ENCODE data around the gene ELAPOR1. TPM values are rescaled to one million over a fixed set of nuclear protein-coding genes. Genes with fewer than 3 reads are reported as not detected.
A peak's percentile ranks its signal among the peaks of the same experiment; 100 is the strongest.

Gene ELAPOR1
- total RNA-seq, 4 donors from 2014 or later: 0.40 to 14.8 (median 0.53) TPM

- WGBS, 2 donors: 73 to 84% methylated on average over 1 of the region's 1 CpG
- intact Hi-C loops (cut with DNase I): loop anchor here (10.0 kb wide), 1 partner anchor 50 kb away; the partner anchor contains the start of gene WDR47
- TF ChIP-seq POLR2A (IDR thresholded peaks at IDR 0.05) (no peak), CTCF (IDR thresholded peaks at IDR 0.05) (no peak)
- Histone ChIP-seq H3K9me3 (no peaks in the 10 kb centered on the region), H3K27me3 (no peaks in the 10 kb centered on the region), H3K4me1 (peaks cover 14 to 76% (median 18%) of the 10 kb centered on the region in 3 donors), H3K4me3 (no peak overlapping the region), H3K27ac (peak overlapping the region; percentile 18 to 97 (median 66)), H3K36me3 (peaks cover 4 to 29% (median 5%) of the 10 kb centered on the region in 3 donors)
- DNase-seq: no peak
These were observed 19.0 kb upstream of the ELAPOR1 start for GRCh38 chr1:109094871-109095270.

GRCh38 chr1:109095631-109096030, 18.3 kb upstream of the ELAPOR1 start:
- peaks cover 4 to 29% (median 5%) of the 10 kb centered on the region in 3 donors for H3K36me3 ChIP-seq
- TF ChIP-seq POLR2A (IDR thresholded peaks at IDR 0.05): no peak
- no peak for TF ChIP-seq CTCF (IDR thresholded peaks at IDR 0.05)
- no peaks in the 10 kb centered on the region for H3K27me3 ChIP-seq
- intact Hi-C loops (cut with DNase I): loop anchor here (10.0 kb wide), 1 partner anchor 51 kb away; the partner anchor contains the start of gene WDR47
- H3K9me3 ChIP-seq: no peaks in the 10 kb centered on the region
- H3K4me3 ChIP-seq: no peak overlapping the region
- H3K4me1 ChIP-seq: peaks cover 9 to 71% (median 17%) of the 10 kb centered on the region in 3 donors
- H3K27ac ChIP-seq: peak overlapping the region; percentile 1 to 97 (median 75)
- 91 to 100% methylated on average over 1 of the region's 1 CpG for whole genome bisulfite sequencing, 2 donors
- DNase-seq: no peak

- DNase-seq: no peak
- WGBS, 2 donors: 21 to 50% methylated on average over 1 of the region's 1 CpG
- Histone ChIP-seq H3K4me1 (peaks cover 9 to 76% (median 18%) of the 10 kb centered on the region in 3 donors), H3K9me3 (no peaks in the 10 kb centered on the region), H3K27ac (peak overlapping the region; percentile 1 to 97 (median 75)), H3K36me3 (peaks cover 4 to 29% (median 5%) of the 10 kb centered on the region in 3 donors), H3K4me3 (no peak overlapping the region), H3K27me3 (no peaks in the 10 kb centered on the region)
- intact Hi-C loops (cut with DNase I): loop anchor here (10.0 kb wide), 1 partner anchor 51 kb away; the partner anchor contains the start of gene WDR47
- TF ChIP-seq POLR2A (IDR thresholded peaks at IDR 0.05): no peak
- no peak for TF ChIP-seq CTCF (IDR thresholded peaks at IDR 0.05)
These were observed 17.8 kb upstream of the ELAPOR1 start for GRCh38 chr1:109096120-109096519.

DNA sequence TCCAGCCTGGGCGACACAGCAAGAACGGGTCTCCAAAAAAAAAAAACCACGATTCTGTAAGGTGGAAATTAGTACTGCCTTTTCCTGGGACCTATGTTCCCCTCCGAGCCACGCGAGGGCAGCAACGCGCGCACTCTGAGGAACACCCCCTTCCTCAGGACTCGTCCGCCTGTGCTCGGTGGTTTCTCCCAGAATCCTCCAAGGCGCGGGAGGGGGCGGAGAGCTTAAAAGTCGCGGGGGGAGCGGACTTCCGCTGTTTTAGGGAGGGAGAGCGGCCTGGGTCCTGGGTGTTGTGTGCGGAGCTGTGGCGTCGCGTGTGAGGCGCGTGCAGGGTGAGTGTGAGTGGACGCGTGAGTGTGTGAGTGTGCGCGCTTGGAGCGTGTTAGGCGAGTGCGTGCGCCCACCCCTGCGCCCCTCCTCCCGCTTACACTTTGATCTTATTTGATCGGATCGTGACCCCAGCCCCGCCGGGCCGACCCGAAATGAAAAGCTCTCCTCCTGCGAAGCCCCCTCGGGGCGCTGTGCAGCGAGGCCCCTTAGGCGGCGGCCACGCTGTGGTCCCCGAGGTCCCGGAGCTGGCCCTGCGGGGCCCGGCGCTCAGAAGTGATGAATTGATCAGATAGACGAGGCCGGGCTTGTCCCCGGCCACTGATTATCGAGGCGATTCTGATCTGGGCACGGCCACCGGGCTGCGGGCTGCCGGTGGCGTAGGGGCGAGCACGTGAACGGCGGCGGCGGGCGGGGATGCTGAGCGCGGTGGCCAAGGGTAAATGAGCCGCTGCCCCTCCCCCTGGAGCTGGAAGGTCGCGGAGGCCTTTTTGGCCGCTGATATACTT, 13.8 kb upstream of the ELAPOR1 start:
- WGBS, 2 donors: 0% methylated on average over 23 to 35 of the region's 77 CpGs
- Histone ChIP-seq H3K4me3 (peak overlapping the region; percentile 80 to 100 (median 96)), H3K36me3 (peaks cover 0 to 9% (median 0%) of the 10 kb centered on the region in 3 donors), H3K9me3 (no peaks in the 10 kb centered on the region), H3K27me3 (no peaks in the 10 kb centered on the region), H3K4me1 (peaks cover 0 to 51% (median 14%) of the 10 kb centered on the region in 3 donors), H3K27ac (peak overlapping the region; percentile 95 to 100 (median 98))
- intact Hi-C loops (cut with DNase I): loop anchor here (10.0 kb wide), 1 partner anchor 55 kb away; the partner anchor contains the start of gene WDR47
- peak; percentile 92 for DNase-seq
- peak; percentile 74 to 91 (median 84) for TF ChIP-seq CTCF (IDR thresholded peaks at IDR 0.05)
- TF ChIP-seq POLR2A (IDR thresholded peaks at IDR 0.05): peak in 3 of 4 donors; percentile 96 to 98 (median 97)

Data from esophagus squamous epithelium (tissue), 5 donors.